ENCODE data around the gene TYMP.

GRCh38 chr22:50577697-50577986, 47.8 kb upstream of the TYMP start:
- TF ChIP-seq TOX (CRISPR knock-in tag; IDR thresholded peaks at IDR 0.05; ENCODE audit: borderline replicate concordance) (no peak), PATZ1 (CRISPR knock-in tag; IDR thresholded peaks at IDR 0.05; ENCODE audit: borderline replicate concordance) (no peak), GLIS3 (CRISPR knock-in tag; IDR thresholded peaks at IDR 0.05) (no peak), PPARA (CRISPR knock-in tag; IDR thresholded peaks at IDR 0.05; ENCODE audit: borderline replicate concordance) (no peak), ISL1 (CRISPR knock-in tag; IDR thresholded peaks at IDR 0.05) (no peak), ESRRG (CRISPR knock-in tag; IDR thresholded peaks at IDR 0.05) (no peak), ZNF8 (CRISPR knock-in tag; IDR thresholded peaks at IDR 0.05) (no peak)
